Colonic mucosa (tissue), 4 donors: ENCODE results near the gene MRTFB. TPM values are rescaled to one million over a fixed set of nuclear protein-coding genes. Genes with fewer than 3 reads are reported as not detected.

Experiments used
- DNase-seq: peaks from one replicate; pipeline ENCODE4 v3.0.0-alpha.2; 2020
- H3K27ac ChIP-seq: fragments of 200-600 bp; one replicate; pipeline ENCODE4 v1.8.0; 2021
- H3K27me3 ChIP-seq: fragments of 200-600 bp; one replicate; pipeline ENCODE4 v1.8.0; 2021
- H3K36me3 ChIP-seq: fragments of 200-600 bp; one replicate; pipeline ENCODE4 v1.8.0; 2021
- H3K4me1 ChIP-seq: fragments of 200-600 bp; one replicate; pipeline ENCODE4 v1.8.0; 2021; ENCODE audit warnings: mild to moderate bottlenecking
- H3K4me3 ChIP-seq: fragments of 200-600 bp; one replicate; pipeline ENCODE4 v1.8.0; 2021
- H3K9ac ChIP-seq, 2 donors: one replicate each; pipeline ENCODE4 v1.7.0; 2013; ENCODE audit warnings: control low read depth in 2 of 2, low read depth in 2 of 2, low read length in 2 of 2
- H3K9me3 ChIP-seq: fragments of 200-600 bp; one replicate; pipeline ENCODE4 v1.8.0; 2021
- intact Hi-C: fragments of 100-400 bp; cut with DNase I; formaldehyde crosslinking; loops from one replicate; pipeline ENCODE4 v1.14.1; 2022
- total RNA-seq, 2 donors: library from RNA; stranded (reverse); fragmentation: NEBNext Ultra II Directional in 1 of 2; extraction: Animal tissue kit (Norgen Biotek cat#: 25700) in 1 of 2; gene quantifications; one replicate each; pipeline ENCODE4 v1.2.1, GENCODE V29; 2021
- TF ChIP-seq, protein P1 (sequence below): fragments of 200-600 bp; IDR thresholded peaks from one replicate; pipeline ENCODE4 v1.8.0; 2022; ENCODE audit warnings: antibody characterized with exemption, mild to moderate bottlenecking
- donor health status: healthy.
- donor health status: DM: no; HTN: no; CAD: no.
- donor health status: DM: no; HTN: no; CAD: no.

The MRTFB gene
- total RNA-seq, 2 donors from 2014 or later, result 31.4 to 40.3 TPM

- H3K36me3 ChIP-seq, result no peaks in the 10 kb centered on the region
- DNase-seq, result no peak
- intact Hi-C loops, result no loop called here
- H3K4me3 ChIP-seq, result no peak overlapping the region
- no peak overlapping the region for H3K9ac ChIP-seq
- no peaks in the 10 kb centered on the region for H3K9me3 ChIP-seq
- TF ChIP-seq, protein P1, sequence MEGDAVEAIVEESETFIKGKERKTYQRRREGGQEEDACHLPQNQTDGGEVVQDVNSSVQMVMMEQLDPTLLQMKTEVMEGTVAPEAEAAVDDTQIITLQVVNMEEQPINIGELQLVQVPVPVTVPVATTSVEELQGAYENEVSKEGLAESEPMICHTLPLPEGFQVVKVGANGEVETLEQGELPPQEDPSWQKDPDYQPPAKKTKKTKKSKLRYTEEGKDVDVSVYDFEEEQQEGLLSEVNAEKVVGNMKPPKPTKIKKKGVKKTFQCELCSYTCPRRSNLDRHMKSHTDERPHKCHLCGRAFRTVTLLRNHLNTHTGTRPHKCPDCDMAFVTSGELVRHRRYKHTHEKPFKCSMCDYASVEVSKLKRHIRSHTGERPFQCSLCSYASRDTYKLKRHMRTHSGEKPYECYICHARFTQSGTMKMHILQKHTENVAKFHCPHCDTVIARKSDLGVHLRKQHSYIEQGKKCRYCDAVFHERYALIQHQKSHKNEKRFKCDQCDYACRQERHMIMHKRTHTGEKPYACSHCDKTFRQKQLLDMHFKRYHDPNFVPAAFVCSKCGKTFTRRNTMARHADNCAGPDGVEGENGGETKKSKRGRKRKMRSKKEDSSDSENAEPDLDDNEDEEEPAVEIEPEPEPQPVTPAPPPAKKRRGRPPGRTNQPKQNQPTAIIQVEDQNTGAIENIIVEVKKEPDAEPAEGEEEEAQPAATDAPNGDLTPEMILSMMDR, result no peak
- H3K27me3 ChIP-seq, result no peaks in the 10 kb centered on the region
- no peaks in the 10 kb centered on the region for H3K4me1 ChIP-seq
- no peak overlapping the region for H3K27ac ChIP-seq
Observed at GRCh38 chr16:14140923-14141322, 69.8 kb downstream of the MRTFB start.

DNA sequence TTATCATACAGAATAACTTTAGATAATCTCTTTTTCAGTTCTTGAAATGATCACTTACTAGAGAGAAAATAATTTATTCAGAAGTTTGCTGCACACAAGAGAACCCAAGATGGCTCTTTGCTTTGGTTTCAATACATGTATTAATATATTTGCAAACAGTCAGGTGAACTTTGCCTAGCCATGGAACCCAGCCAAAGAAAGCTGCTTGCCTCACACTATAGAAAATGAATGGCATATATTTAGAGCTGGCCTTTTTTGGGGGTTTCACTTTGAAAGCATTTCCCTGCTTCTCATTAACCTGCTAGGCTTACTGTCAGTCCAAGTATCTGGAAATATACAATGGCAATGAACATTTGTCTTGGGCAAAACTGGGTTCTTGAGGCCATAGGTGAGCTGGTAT, 75.3 kb downstream of the MRTFB start:
- no peak overlapping the region for H3K4me3 ChIP-seq
- TF ChIP-seq, protein P1, result no peak
- DNase-seq, result no peak
- H3K9ac ChIP-seq, result no peak overlapping the region
- H3K27me3 ChIP-seq, result no peaks in the 10 kb centered on the region
- intact Hi-C loops, result no loop called here
- no peak overlapping the region for H3K27ac ChIP-seq
- no peaks in the 10 kb centered on the region for H3K9me3 ChIP-seq
- no peaks in the 10 kb centered on the region for H3K36me3 ChIP-seq
- H3K4me1 ChIP-seq, result no peaks in the 10 kb centered on the region

GRCh38 chr16:14148016-14148415, 76.9 kb downstream of the MRTFB start:
- TF ChIP-seq, protein P1, result no peak
- intact Hi-C loops, result no loop called here
- H3K36me3 ChIP-seq, result no peaks in the 10 kb centered on the region
- no peak overlapping the region for H3K9ac ChIP-seq
- H3K27me3 ChIP-seq, result no peaks in the 10 kb centered on the region
- H3K27ac ChIP-seq, result no peak overlapping the region
- no peaks in the 10 kb centered on the region for H3K9me3 ChIP-seq
- no peak overlapping the region for H3K4me3 ChIP-seq
- no peaks in the 10 kb centered on the region for H3K4me1 ChIP-seq
- DNase-seq, result no peak

DNA sequence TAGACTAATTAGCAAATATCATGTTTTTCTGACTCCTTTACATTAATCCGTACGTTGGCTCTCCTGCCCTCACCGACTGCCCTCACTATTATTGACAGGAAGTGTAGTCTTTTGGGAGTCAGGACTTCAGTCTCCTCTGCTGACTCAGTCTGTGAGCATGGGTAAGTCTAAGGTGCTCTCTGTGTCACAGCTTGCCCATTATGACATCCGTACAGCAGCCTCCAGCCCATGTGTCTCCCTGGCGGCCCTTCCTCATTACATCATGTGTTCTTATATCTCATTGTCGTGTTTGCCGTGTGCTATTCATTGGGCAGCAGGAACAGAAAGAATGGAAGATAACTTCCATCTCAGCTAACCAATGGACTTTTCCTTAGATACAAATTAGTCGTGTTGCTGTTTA, 77.5 kb downstream of the MRTFB start:
- intact Hi-C loops, result no loop called here
- Histone ChIP-seq H3K36me3 (no peaks in the 10 kb centered on the region), H3K4me3 (no peak overlapping the region), H3K9me3 (no peaks in the 10 kb centered on the region), H3K4me1 (no peaks in the 10 kb centered on the region), H3K9ac (no peak overlapping the region), H3K27ac (no peak overlapping the region), H3K27me3 (no peaks in the 10 kb centered on the region)
- TF ChIP-seq, protein P1, result no peak
- DNase-seq, result no peak

GRCh38 chr16:14150796-14151195, 79.7 kb downstream of the MRTFB start:
- intact Hi-C loops, result no loop called here
- Histone ChIP-seq H3K27me3 (no peaks in the 10 kb centered on the region), H3K4me3 (no peak overlapping the region), H3K27ac (no peak overlapping the region), H3K9ac (no peak overlapping the region), H3K9me3 (no peaks in the 10 kb centered on the region), H3K4me1 (no peaks in the 10 kb centered on the region), H3K36me3 (no peaks in the 10 kb centered on the region)
- DNase-seq, result no peak
- TF ChIP-seq, protein P1, result no peak
